NCI-H69 (cell line): ENCODE measurements around the gene CCDC188.

ENCODE experiments used
- DNase-seq: peaks from one replicate; lab custom pipeline; 2025; lab: John Stamatoyannopoulos, UW

CCDC188 gene

DNA sequence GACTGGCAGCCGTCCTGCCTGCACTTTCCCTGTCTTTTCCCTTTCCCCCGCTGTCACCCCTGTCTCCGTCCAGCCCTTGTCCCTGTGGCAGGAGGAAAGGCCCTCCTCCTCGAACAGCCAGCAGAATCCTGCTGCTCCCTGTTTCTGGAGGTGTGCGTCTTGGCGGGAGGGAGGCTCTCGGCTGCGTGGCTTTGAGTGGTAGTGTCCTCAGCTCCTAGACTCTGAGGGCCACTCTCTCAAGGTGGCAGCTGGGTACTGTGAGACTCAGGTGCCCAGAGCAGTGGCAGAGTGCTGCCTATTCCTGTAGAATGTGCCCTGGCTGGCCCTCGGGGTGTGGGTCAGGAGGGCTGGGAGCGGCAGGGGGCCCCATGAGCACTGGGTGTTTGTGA is 44.0 kb downstream of the CCDC188 start:
- no peak for DNase-seq

DNA sequence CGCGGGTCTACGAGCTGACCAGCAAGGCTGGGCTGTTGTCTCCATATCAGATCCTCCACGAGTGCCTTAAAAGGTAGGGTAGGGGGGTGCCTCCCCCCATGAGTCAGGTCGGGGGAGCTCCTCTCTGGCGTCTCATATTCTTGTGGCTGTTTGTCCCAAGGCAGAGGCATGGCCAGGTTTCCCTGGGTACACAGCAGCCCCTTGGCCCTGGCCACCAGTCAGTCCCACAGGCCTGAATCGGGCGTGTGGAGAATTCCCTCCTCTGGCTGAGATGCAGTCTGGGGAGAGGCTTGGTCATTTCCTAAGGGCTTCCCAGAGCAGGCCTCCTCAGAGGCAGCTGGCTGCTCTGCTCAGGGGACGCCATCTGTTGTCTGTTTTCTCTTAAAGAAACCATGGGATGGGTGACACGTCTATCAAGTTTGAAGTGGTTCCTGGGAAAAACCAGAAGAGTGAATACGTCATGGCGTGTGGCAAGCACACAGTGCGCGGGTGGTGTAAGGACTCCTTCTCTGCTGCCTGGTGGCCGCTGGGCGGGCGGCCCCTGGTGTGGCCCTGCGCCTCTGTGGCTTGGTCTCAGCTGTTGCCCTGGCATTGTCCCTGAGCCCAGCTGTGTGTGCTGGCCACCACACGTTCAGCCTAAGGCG is 44.5 kb downstream of the CCDC188 start:
- no peak for DNase-seq

DNA sequence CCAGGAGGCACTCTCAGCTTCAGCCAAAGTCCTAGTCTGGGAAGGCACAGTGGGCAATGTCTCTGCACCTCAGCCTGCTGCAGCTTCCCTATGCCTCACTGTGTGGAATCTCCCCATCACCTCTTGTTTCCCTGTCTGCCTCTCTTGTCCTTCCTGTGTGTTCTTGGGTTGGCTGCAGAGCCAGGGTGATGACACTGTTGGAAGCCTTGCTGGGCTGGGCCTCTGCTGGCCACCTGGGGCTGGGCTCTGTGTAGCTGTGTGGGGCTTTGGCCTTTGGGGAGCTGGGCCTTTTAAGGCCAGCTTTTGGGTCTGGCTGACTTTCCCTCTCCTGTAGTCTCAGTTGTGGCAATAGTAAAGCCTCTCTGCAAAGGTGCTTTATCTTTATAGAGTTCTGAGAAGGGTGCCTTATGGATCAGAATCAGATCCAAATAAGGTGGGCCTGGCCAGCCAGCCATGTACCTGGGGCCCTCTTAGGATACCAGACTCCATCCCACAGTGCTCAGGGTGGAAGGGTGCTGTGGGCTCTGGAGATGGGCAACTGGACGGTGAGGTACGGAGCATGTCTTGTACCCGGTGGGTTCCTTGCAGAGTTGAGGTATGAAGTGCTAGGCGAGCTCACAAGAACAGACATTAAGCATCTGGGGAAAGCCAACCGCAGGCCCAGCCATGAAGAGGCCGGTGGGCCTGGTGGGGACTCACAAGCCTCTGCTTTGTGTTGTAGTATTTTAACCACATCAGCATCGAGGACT is 45.2 kb downstream of the CCDC188 start:
- DNase-seq = no peak

DNA sequence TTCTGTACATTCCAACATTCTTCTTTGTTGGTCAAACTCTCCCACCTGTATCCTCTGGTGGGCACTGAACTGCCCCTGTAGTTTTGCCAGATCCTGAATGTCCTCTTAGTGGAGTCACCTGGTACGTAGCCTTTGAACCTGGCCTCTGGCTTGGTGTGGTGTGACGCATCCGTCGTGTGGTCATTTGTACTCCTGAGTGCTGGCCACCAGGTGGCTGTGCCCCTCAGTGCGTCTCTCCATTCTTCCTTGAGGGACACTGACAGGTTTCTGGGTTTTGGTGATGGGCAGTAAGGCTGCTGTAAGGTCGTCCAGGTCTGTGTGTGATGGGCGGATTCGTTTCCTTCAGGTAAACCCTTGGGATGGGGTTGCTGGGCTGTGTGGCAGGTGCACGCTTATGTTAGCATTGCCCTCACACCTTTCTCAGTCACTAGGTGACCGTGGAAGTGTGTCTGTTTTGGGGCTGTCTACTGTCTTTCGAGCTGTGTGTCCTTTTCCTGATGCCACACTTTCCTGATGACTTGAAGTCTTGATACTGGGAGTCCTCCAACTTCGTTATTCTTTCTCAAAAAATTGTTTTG is 48.6 kb downstream of the CCDC188 start:
- DNase-seq = no peak

DNA sequence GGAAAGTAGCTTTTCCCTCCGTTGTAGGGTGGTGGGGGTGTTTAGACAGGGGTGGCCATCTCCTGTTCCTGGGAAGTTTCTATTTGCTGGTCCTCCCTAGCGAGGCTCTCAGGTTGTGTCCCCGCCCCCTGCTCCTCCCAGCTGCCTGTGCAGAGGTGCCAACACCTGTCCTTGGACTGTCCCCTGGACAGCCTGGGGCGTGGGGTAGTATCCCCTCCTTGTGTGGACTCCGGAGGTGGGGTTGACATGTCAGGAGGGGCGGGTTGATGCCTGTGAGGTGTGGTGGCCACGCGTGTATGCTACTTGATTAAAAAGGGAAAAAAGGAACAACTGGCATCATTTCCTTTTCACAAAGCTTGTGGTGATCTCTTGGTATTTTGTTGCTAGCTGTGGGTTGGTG is 49.2 kb downstream of the CCDC188 start:
- DNase-seq = no peak

DNA sequence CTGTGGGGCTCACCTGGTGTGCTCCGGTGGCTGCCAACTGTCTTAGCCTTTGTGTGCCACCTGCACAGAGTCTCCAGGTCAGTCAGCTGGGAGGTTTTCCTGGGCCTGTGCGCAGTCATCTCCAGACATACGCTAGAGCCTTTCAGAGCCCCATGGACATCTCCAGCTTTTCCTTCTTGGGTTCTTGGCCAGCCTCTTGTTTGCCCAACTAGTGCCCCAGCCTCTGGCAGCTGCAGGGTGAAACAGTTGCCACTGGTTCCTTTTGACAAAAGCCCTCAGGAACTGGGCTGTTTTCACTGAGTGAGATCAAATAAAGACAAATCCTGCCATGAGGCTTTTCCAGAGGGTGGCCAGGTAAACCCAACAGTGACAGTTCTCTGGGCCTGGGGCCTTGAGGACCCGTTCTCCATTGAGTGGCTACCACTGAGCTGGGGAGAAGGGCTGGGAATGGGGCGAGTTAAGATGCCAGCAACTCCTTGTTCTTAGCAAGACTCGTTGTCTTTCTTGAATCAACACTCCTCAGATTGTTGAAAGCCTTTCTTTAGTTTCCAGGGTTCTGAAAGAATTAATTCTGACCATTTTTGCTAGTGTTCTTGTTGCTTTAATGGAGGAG is 51.6 kb downstream of the CCDC188 start:
- no peak for DNase-seq
